Activated CD4-positive, alpha-beta memory T cell treated with anti-CD3 and anti-CD28 coated beads, Interleukin-2, amount 10 ng/mL, durations not matched to agents 7 days and 5 days (primary cell): ENCODE measurements around the gene ARHGEF6. TPM values are rescaled to one million over a fixed set of nuclear protein-coding genes. Genes with fewer than 3 reads are reported as not detected.

ENCODE experiments used
- CTCF ChIA-PET: fragments of 350-600 bp; sonication (Branson Sonifier 250); formaldehyde crosslinking; loops from one replicate; lab custom pipeline; 2021; ENCODE audit warnings: antibody characterized with exemption, inconsistent platforms; lab: Charles Lee
- POLR2A ChIA-PET: fragments of 350-600 bp; sonication (Branson Sonifier 250); formaldehyde crosslinking; loops from one replicate; lab custom pipeline; 2021; ENCODE audit warnings: antibody characterized with exemption; lab: Charles Lee
- DNase-seq: peaks from one replicate; pipeline ENCODE4 v3.0.0-alpha.2; 2020
- H3K27ac Mint-ChIP-seq: one replicate; pipeline ENCODE4 v1.8.0; 2021; ENCODE audit warnings: mild to moderate bottlenecking, mixed read lengths
- H3K27me3 Mint-ChIP-seq: one replicate; pipeline ENCODE4 v1.8.0; 2021; ENCODE audit warnings: mixed read lengths
- H3K36me3 Mint-ChIP-seq: one replicate; pipeline ENCODE4 v1.8.0; 2021; ENCODE audit warnings: low read depth, mixed read lengths
- H3K4me1 Mint-ChIP-seq: one replicate; pipeline ENCODE4 v1.8.0; 2021; ENCODE audit warnings: mixed read lengths
- H3K4me3 Mint-ChIP-seq: one replicate; pipeline ENCODE4 v1.8.0; 2021; ENCODE audit warnings: mild to moderate bottlenecking, mixed read lengths
- H3K9me3 Mint-ChIP-seq: one replicate; pipeline ENCODE4 v1.8.0; 2021; ENCODE audit warnings: mixed read lengths
- total RNA-seq, 2 experiments: library from RNA; stranded (reverse); gene quantifications; one replicate each; pipeline ENCODE4 v1.2.3, GENCODE V29; 2021

Gene ARHGEF6
- total RNA-seq, 2 experiments from 2014 or later, result 119 to 121 TPM

- DNase-seq, result no peak
- ChIA-PET POLR2A (interaction anchor here (0.9 to 6.3 kb wide), 9 partner anchors 7 to 47 kb away, joined by 3 to 90 read pairs (median 48); no protein-coding TSS in a partner anchor), CTCF (interaction anchor here (1.3 to 1.7 kb wide), 4 partner anchors 8 to 24 kb away, joined by 5 to 12 read pairs (median 6); no protein-coding TSS in a partner anchor)
- peaks cover 5% of the 10 kb centered on the region for H3K36me3 Mint-ChIP-seq
- H3K4me1 Mint-ChIP-seq, result peaks cover 97% of the 10 kb centered on the region
- H3K9me3 Mint-ChIP-seq, result peaks cover 3% of the 10 kb centered on the region
- H3K27ac Mint-ChIP-seq, result peak overlapping the region; percentile 95
- H3K27me3 Mint-ChIP-seq, result no peaks in the 10 kb centered on the region
- H3K4me3 Mint-ChIP-seq, result no peak overlapping the region
Measured at GRCh38 chrX:136625246-136625645, 155.5 kb downstream of the ARHGEF6 start.

- ChIA-PET POLR2A (interaction anchor here (0.8 to 5.7 kb wide), 6 partner anchors 12 to 37 kb away, joined by 3 to 66 read pairs (median 3); no protein-coding TSS in a partner anchor), CTCF (interaction anchor here (0.5 to 1.3 kb wide), 2 partner anchors 15 to 635 kb away, joined by 4 to 6 read pairs; no protein-coding TSS in a partner anchor)
- H3K27me3 Mint-ChIP-seq, result no peaks in the 10 kb centered on the region
- peaks cover 3% of the 10 kb centered on the region for H3K9me3 Mint-ChIP-seq
- no peak overlapping the region for H3K4me3 Mint-ChIP-seq
- DNase-seq, result peak; percentile 55
- peaks cover 97% of the 10 kb centered on the region for H3K4me1 Mint-ChIP-seq
- H3K27ac Mint-ChIP-seq, result peak overlapping the region; percentile 81
- H3K36me3 Mint-ChIP-seq, result peaks cover 5% of the 10 kb centered on the region
Measured at GRCh38 chrX:136623396-136623795, 157.3 kb downstream of the ARHGEF6 start.

GRCh38 chrX:136622568-136622967 lies 158.2 kb downstream of the ARHGEF6 start:
- Mint-ChIP-seq H3K36me3 (peaks cover 5% of the 10 kb centered on the region), H3K4me1 (peaks cover 96% of the 10 kb centered on the region), H3K27ac (peak overlapping the region; percentile 81), H3K4me3 (no peak overlapping the region), H3K27me3 (no peaks in the 10 kb centered on the region), H3K9me3 (peaks cover 3% of the 10 kb centered on the region)
- no peak for DNase-seq
- CTCF ChIA-PET, result interaction anchor here (1.3 kb wide), 1 partner anchor 15 kb away, joined by 6 read pairs; no protein-coding TSS in a partner anchor
- POLR2A ChIA-PET, result interaction anchor here (0.6 to 1.2 kb wide), 8 partner anchors 8 to 31 kb away, joined by 3 to 4 read pairs (median 3); no protein-coding TSS in a partner anchor

GRCh38 chrX:136620780-136621179 lies 160.0 kb downstream of the ARHGEF6 start:
- H3K4me1 Mint-ChIP-seq, result peaks cover 93% of the 10 kb centered on the region
- ChIA-PET POLR2A (interaction anchor here (0.8 to 4.8 kb wide), 4 partner anchors 8 to 36 kb away, joined by 3 to 61 read pairs (median 13); no protein-coding TSS in a partner anchor), CTCF (no interaction called here)
- peak overlapping the region; percentile 84 for H3K27ac Mint-ChIP-seq
- peaks cover 3% of the 10 kb centered on the region for H3K9me3 Mint-ChIP-seq
- DNase-seq, result no peak
- H3K36me3 Mint-ChIP-seq, result peaks cover 5% of the 10 kb centered on the region
- H3K27me3 Mint-ChIP-seq, result no peaks in the 10 kb centered on the region
- no peak overlapping the region for H3K4me3 Mint-ChIP-seq

- Mint-ChIP-seq H3K27me3 (no peaks in the 10 kb centered on the region), H3K4me3 (peak overlapping the region; percentile 26), H3K9me3 (peaks cover 3% of the 10 kb centered on the region), H3K36me3 (peaks cover 5% of the 10 kb centered on the region), H3K4me1 (peaks cover 89% of the 10 kb centered on the region), H3K27ac (peak overlapping the region; percentile 84)
- POLR2A ChIA-PET, result interaction anchor here (0.8 to 4.8 kb wide), 9 partner anchors 8 to 160 kb away, joined by 3 to 61 read pairs (median 4); no protein-coding TSS in a partner anchor
- CTCF ChIA-PET, result interaction anchor here (1.4 kb wide), 1 partner anchor 57 kb away, joined by 3 read pairs; no protein-coding TSS in a partner anchor
- peak; percentile 59 for DNase-seq
Measured at GRCh38 chrX:136619899-136620505, 160.7 kb downstream of the ARHGEF6 start.

- H3K4me3 Mint-ChIP-seq, result peak overlapping the region; percentile 32
- CTCF ChIA-PET, result interaction anchor here (0.6 to 2.0 kb wide), 8 partner anchors 9 to 297 kb away, joined by 3 to 13 read pairs (median 4); no protein-coding TSS in a partner anchor
- POLR2A ChIA-PET, result interaction anchor here (0.6 to 4.8 kb wide), 17 partner anchors 9 to 263 kb away, joined by 3 to 61 read pairs (median 8); partner anchors contain the start of genes HTATSF1 and RBMX
- no peaks in the 10 kb centered on the region for H3K36me3 Mint-ChIP-seq
- H3K4me1 Mint-ChIP-seq, result peaks cover 66% of the 10 kb centered on the region
- H3K27ac Mint-ChIP-seq, result peak overlapping the region; percentile 87
- DNase-seq, result peak; percentile 35
- no peaks in the 10 kb centered on the region for H3K27me3 Mint-ChIP-seq
- H3K9me3 Mint-ChIP-seq, result no peaks in the 10 kb centered on the region
Measured at GRCh38 chrX:136616987-136617685, 163.6 kb downstream of the ARHGEF6 start.

Other genes starting within 250 kb of the ARHGEF6 start
- not detected for gene VGLL1, start 248.7 kb downstream of the ARHGEF6 start, total RNA-seq
- 100 to 1,000 TPM; 139 TPM for gene CD40LG, start 132.8 kb downstream of the ARHGEF6 start, total RNA-seq
- gene RBMX, start 99.8 kb upstream of the ARHGEF6 start, total RNA-seq, result 100 to 1,000 TPM; 225 to 236 TPM